ENCODE results near the gene LRCH1.

Gene LRCH1

GRCh38 chr13:46605076-46605824 lies 52.3 kb downstream of the LRCH1 start:
- Histone ChIP-seq H3K4me3 (ENCODE audit: low read length in 2 of 2) (no peak overlapping the region), H3K36me3 (ENCODE audit: control insufficient read depth in 2 of 2, insufficient read depth in 2 of 2, low read length in 2 of 2) (no peaks in the 10 kb centered on the region), H3K27ac (ENCODE audit: low read length) (peak overlapping the region; percentile 61), H3K27me3 (ENCODE audit: control insufficient read depth in 1 of 2, insufficient read depth in 2 of 2, low read length in 2 of 2) (no peaks in the 10 kb centered on the region), H3K9me3 (ENCODE audit: control insufficient read depth in 2 of 2, low read length in 2 of 2) (no peaks in the 10 kb centered on the region), H3K4me1 (ENCODE audit: control insufficient read depth, insufficient read depth, low read length) (peaks cover 53% of the 10 kb centered on the region), H3K9ac (ENCODE audit: low read length in 2 of 2) (peak overlapping the region in 1 of 2 donors; percentile 23)

GRCh38 chr13:46605825-46606554 lies 53.0 kb downstream of the LRCH1 start:
- H3K27ac ChIP-seq (ENCODE audit: low read length), result peak overlapping the region; percentile 56
- H3K27me3 ChIP-seq (ENCODE audit: control insufficient read depth in 1 of 2, insufficient read depth in 2 of 2, low read length in 2 of 2), result no peaks in the 10 kb centered on the region
- H3K9ac ChIP-seq (ENCODE audit: low read length in 2 of 2), result peak overlapping the region in 1 of 2 donors; percentile 23
- H3K4me1 ChIP-seq (ENCODE audit: control insufficient read depth, insufficient read depth, low read length), result peaks cover 47% of the 10 kb centered on the region
- H3K9me3 ChIP-seq (ENCODE audit: control insufficient read depth in 2 of 2, low read length in 2 of 2), result no peaks in the 10 kb centered on the region
- no peaks in the 10 kb centered on the region for H3K36me3 ChIP-seq (ENCODE audit: control insufficient read depth in 2 of 2, insufficient read depth in 2 of 2, low read length in 2 of 2)
- no peak overlapping the region for H3K4me3 ChIP-seq (ENCODE audit: low read length in 2 of 2)

GRCh38 chr13:46606970-46607369 lies 54.0 kb downstream of the LRCH1 start:
- Histone ChIP-seq H3K27me3 (ENCODE audit: control insufficient read depth in 1 of 2, insufficient read depth in 2 of 2, low read length in 2 of 2) (no peaks in the 10 kb centered on the region), H3K4me1 (ENCODE audit: control insufficient read depth, insufficient read depth, low read length) (peaks cover 41% of the 10 kb centered on the region), H3K9me3 (ENCODE audit: control insufficient read depth in 2 of 2, low read length in 2 of 2) (no peaks in the 10 kb centered on the region), H3K36me3 (ENCODE audit: control insufficient read depth in 2 of 2, insufficient read depth in 2 of 2, low read length in 2 of 2) (no peaks in the 10 kb centered on the region), H3K27ac (ENCODE audit: low read length) (peak overlapping the region; percentile 56), H3K4me3 (ENCODE audit: low read length in 2 of 2) (no peak overlapping the region), H3K9ac (ENCODE audit: low read length in 2 of 2) (no peak overlapping the region)

GRCh38 chr13:46607768-46608564 lies 55.0 kb downstream of the LRCH1 start:
- H3K27ac ChIP-seq (ENCODE audit: low read length), result no peak overlapping the region

GRCh38 chr13:46609052-46609451 lies 56.1 kb downstream of the LRCH1 start:
- Histone ChIP-seq H3K36me3 (ENCODE audit: control insufficient read depth in 2 of 2, insufficient read depth in 2 of 2, low read length in 2 of 2) (no peaks in the 10 kb centered on the region), H3K9ac (ENCODE audit: low read length in 2 of 2) (no peak overlapping the region), H3K4me1 (ENCODE audit: control insufficient read depth, insufficient read depth, low read length) (peaks cover 29% of the 10 kb centered on the region), H3K9me3 (ENCODE audit: control insufficient read depth in 2 of 2, low read length in 2 of 2) (no peaks in the 10 kb centered on the region), H3K27me3 (ENCODE audit: control insufficient read depth in 1 of 2, insufficient read depth in 2 of 2, low read length in 2 of 2) (no peaks in the 10 kb centered on the region), H3K4me3 (ENCODE audit: low read length in 2 of 2) (peak overlapping the region in 1 of 2 donors; percentile 29), H3K27ac (ENCODE audit: low read length) (no peak overlapping the region)

More at GRCh38 chr13:46607768-46608564, 55.0 kb downstream of the LRCH1 start:
- H3K4me1 ChIP-seq (ENCODE audit: control insufficient read depth, insufficient read depth, low read length), result peaks cover 35% of the 10 kb centered on the region
- H3K9me3 ChIP-seq (ENCODE audit: control insufficient read depth in 2 of 2, low read length in 2 of 2), result no peaks in the 10 kb centered on the region
- no peak overlapping the region for H3K9ac ChIP-seq (ENCODE audit: low read length in 2 of 2)
- H3K36me3 ChIP-seq (ENCODE audit: control insufficient read depth in 2 of 2, insufficient read depth in 2 of 2, low read length in 2 of 2), result no peaks in the 10 kb centered on the region
- no peaks in the 10 kb centered on the region for H3K27me3 ChIP-seq (ENCODE audit: control insufficient read depth in 1 of 2, insufficient read depth in 2 of 2, low read length in 2 of 2)
- no peak overlapping the region for H3K4me3 ChIP-seq (ENCODE audit: low read length in 2 of 2)

- Histone ChIP-seq H3K27me3 (ENCODE audit: control insufficient read depth in 1 of 2, insufficient read depth in 2 of 2, low read length in 2 of 2) (no peaks in the 10 kb centered on the region), H3K9me3 (ENCODE audit: control insufficient read depth in 2 of 2, low read length in 2 of 2) (no peaks in the 10 kb centered on the region), H3K9ac (ENCODE audit: low read length in 2 of 2) (no peak overlapping the region), H3K4me3 (ENCODE audit: low read length in 2 of 2) (no peak overlapping the region), H3K4me1 (ENCODE audit: control insufficient read depth, insufficient read depth, low read length) (peaks cover 22% of the 10 kb centered on the region), H3K27ac (ENCODE audit: low read length) (no peak overlapping the region), H3K36me3 (ENCODE audit: control insufficient read depth in 2 of 2, insufficient read depth in 2 of 2, low read length in 2 of 2) (no peaks in the 10 kb centered on the region)
These were observed 56.8 kb downstream of the LRCH1 start for GRCh38 chr13:46609726-46610125.

GRCh38 chr13:46612267-46612666 lies 59.3 kb downstream of the LRCH1 start:
- H3K4me1 ChIP-seq (ENCODE audit: control insufficient read depth, insufficient read depth, low read length), result peaks cover 28% of the 10 kb centered on the region
- H3K27me3 ChIP-seq (ENCODE audit: control insufficient read depth in 1 of 2, insufficient read depth in 2 of 2, low read length in 2 of 2), result no peaks in the 10 kb centered on the region
- H3K9ac ChIP-seq (ENCODE audit: low read length in 2 of 2), result no peak overlapping the region
- no peak overlapping the region for H3K4me3 ChIP-seq (ENCODE audit: low read length in 2 of 2)
- H3K27ac ChIP-seq (ENCODE audit: low read length), result no peak overlapping the region
- H3K9me3 ChIP-seq (ENCODE audit: control insufficient read depth in 2 of 2, low read length in 2 of 2), result no peaks in the 10 kb centered on the region
- H3K36me3 ChIP-seq (ENCODE audit: control insufficient read depth in 2 of 2, insufficient read depth in 2 of 2, low read length in 2 of 2), result no peaks in the 10 kb centered on the region

GRCh38 chr13:46613409-46614049 lies 60.6 kb downstream of the LRCH1 start:
- no peak overlapping the region for H3K4me3 ChIP-seq (ENCODE audit: low read length in 2 of 2)
- H3K9ac ChIP-seq (ENCODE audit: low read length in 2 of 2), result no peak overlapping the region
- H3K4me1 ChIP-seq (ENCODE audit: control insufficient read depth, insufficient read depth, low read length), result peaks cover 28% of the 10 kb centered on the region
- no peaks in the 10 kb centered on the region for H3K9me3 ChIP-seq (ENCODE audit: control insufficient read depth in 2 of 2, low read length in 2 of 2)
- H3K36me3 ChIP-seq (ENCODE audit: control insufficient read depth in 2 of 2, insufficient read depth in 2 of 2, low read length in 2 of 2), result no peaks in the 10 kb centered on the region
- peak overlapping the region; percentile 18 for H3K27ac ChIP-seq (ENCODE audit: low read length)
- H3K27me3 ChIP-seq (ENCODE audit: control insufficient read depth in 1 of 2, insufficient read depth in 2 of 2, low read length in 2 of 2), result no peaks in the 10 kb centered on the region

- Histone ChIP-seq H3K9ac (ENCODE audit: low read length in 2 of 2) (no peak overlapping the region), H3K4me1 (ENCODE audit: control insufficient read depth, insufficient read depth, low read length) (peaks cover 24% of the 10 kb centered on the region), H3K27ac (ENCODE audit: low read length) (peak overlapping the region; percentile 82), H3K36me3 (ENCODE audit: control insufficient read depth in 2 of 2, insufficient read depth in 2 of 2, low read length in 2 of 2) (no peaks in the 10 kb centered on the region), H3K4me3 (ENCODE audit: low read length in 2 of 2) (no peak overlapping the region), H3K9me3 (ENCODE audit: control insufficient read depth in 2 of 2, low read length in 2 of 2) (no peaks in the 10 kb centered on the region), H3K27me3 (ENCODE audit: control insufficient read depth in 1 of 2, insufficient read depth in 2 of 2, low read length in 2 of 2) (no peaks in the 10 kb centered on the region)
These were observed 61.6 kb downstream of the LRCH1 start for GRCh38 chr13:46614582-46614981.

GRCh38 chr13:46615888-46616531 lies 63.0 kb downstream of the LRCH1 start:
- H3K9ac ChIP-seq (ENCODE audit: low read length in 2 of 2), result peak overlapping the region; percentile 49 to 63
- no peaks in the 10 kb centered on the region for H3K27me3 ChIP-seq (ENCODE audit: control insufficient read depth in 1 of 2, insufficient read depth in 2 of 2, low read length in 2 of 2)
- no peaks in the 10 kb centered on the region for H3K9me3 ChIP-seq (ENCODE audit: control insufficient read depth in 2 of 2, low read length in 2 of 2)
- peak overlapping the region; percentile 59 to 64 for H3K4me3 ChIP-seq (ENCODE audit: low read length in 2 of 2)
- H3K36me3 ChIP-seq (ENCODE audit: control insufficient read depth in 2 of 2, insufficient read depth in 2 of 2, low read length in 2 of 2), result no peaks in the 10 kb centered on the region
- peaks cover 35% of the 10 kb centered on the region for H3K4me1 ChIP-seq (ENCODE audit: control insufficient read depth, insufficient read depth, low read length)
- H3K27ac ChIP-seq (ENCODE audit: low read length), result peak overlapping the region; percentile 82

Measured in stomach smooth muscle (tissue), 2 donors.